RWPE1 (cell line): ENCODE measurements around the gene DACT3.

Experiments
- CTCF ChIA-PET: fragments of 350-600 bp; sonication (Branson Sonifier 250); formaldehyde crosslinking; extraction: SDS; loops from one replicate; lab custom pipeline; 2021; lab: Yijun Ruan, JAX
- POLR2A ChIA-PET: fragments of 400-600 bp; formaldehyde crosslinking; extraction: SDS; loops from one replicate; lab custom pipeline; 2020; ENCODE audit warnings: antibody characterized with exemption; ENCODE audit not compliant: low non-redundant PET; lab: Yijun Ruan, JAX
- DNase-seq: peaks from one replicate; pipeline ENCODE4 v3.0.0; 2012; ENCODE audit warnings: low spot score
- H3K27ac ChIP-seq: fragments of 450-650 bp; 2 replicates; pipeline ENCODE4 v1.5.1; 2017
- TF ChIP-seq, protein P1 (sequence below): fragments of 450-650 bp; conservative IDR thresholded peaks from 2 replicates; pipeline ENCODE4 v1.5.1; 2017; ENCODE audit warnings: low read depth, mild to moderate bottlenecking

The DACT3 gene

DNA sequence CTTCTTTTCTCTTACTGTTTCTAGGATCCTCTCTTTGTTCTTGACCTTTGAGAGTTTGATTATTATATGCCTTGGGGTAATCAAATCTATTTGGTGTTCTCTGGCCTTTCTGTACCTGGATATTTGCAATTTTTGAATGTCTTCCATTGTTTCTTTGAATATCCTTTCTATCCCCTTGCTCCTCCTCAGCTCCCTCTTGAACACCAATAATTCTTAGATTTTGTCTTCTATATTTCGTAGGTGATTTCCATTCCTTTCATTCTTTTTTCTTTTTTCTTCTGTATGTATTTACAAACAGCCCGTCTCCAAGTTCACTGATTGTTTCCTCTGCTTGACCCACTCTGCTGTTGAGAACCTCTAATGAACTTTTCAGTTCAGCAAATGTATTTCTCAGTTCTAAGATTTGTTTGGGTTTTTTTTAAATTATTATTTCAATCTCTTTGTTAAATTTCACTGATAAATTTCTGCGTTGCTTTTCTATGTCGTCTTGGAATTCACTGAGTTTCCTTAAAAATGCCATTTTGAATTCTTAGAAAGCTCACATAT lies 62.5 kb downstream of the DACT3 start:
- CTCF ChIA-PET, result interaction anchor here (0.6 kb wide), 1 partner anchor 61 kb away, joined by 3 read pairs; no protein-coding TSS in a partner anchor
- TF ChIP-seq, protein P1, sequence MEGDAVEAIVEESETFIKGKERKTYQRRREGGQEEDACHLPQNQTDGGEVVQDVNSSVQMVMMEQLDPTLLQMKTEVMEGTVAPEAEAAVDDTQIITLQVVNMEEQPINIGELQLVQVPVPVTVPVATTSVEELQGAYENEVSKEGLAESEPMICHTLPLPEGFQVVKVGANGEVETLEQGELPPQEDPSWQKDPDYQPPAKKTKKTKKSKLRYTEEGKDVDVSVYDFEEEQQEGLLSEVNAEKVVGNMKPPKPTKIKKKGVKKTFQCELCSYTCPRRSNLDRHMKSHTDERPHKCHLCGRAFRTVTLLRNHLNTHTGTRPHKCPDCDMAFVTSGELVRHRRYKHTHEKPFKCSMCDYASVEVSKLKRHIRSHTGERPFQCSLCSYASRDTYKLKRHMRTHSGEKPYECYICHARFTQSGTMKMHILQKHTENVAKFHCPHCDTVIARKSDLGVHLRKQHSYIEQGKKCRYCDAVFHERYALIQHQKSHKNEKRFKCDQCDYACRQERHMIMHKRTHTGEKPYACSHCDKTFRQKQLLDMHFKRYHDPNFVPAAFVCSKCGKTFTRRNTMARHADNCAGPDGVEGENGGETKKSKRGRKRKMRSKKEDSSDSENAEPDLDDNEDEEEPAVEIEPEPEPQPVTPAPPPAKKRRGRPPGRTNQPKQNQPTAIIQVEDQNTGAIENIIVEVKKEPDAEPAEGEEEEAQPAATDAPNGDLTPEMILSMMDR, result no peak
- no peak for DNase-seq
- POLR2A ChIA-PET, result no interaction called here
- H3K27ac ChIP-seq, result no peak overlapping the region
